Cardiac fibroblast (primary cell): ENCODE results near the gene ALCAM.

Experiments used
- DNase-seq, 2 donors: peaks; one replicate each; pipeline versions ENCODE4 v3.0.0 to v3.0.0-alpha.2; 2010; ENCODE audit warnings: low read depth in 2 of 2
- H3K4me3 ChIP-seq, 2 donors: replicated peaks in 1 of 2; 1 replicate in 1 of 2; 2 replicates in 1 of 2; pipeline ENCODE4 v1.5.1; 2011; ENCODE audit warnings: low read depth in 2 of 2, low read length in 2 of 2, mild to moderate bottlenecking in 2 of 2, moderate library complexity in 1 of 2
- TF ChIP-seq, protein P1 (sequence below): IDR thresholded peaks from one replicate; pipeline ENCODE4 v1.5.1; 2011; ENCODE audit warnings: low read depth, mild to moderate bottlenecking, low read length, inconsistent platforms

The ALCAM gene

DNA sequence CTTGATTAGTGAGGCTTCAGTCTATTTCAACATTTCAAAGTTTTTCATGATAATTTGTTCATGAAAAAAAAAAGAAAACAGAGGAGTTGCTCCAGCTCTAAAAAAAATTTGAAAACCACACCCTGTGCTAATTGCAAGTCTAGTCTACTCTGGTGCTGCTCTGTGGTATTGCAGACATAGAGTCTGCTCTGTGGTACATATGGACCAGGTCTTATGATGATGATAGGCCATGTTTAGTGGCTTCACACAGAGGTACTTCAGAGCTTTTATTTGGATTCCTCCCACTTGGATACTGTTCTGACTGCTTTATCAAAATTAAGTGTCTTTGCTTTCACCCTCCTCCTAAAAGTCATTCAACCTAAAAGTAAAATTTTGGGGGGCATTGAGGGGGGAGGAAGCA lies 160.8 kb downstream of the ALCAM start:
- H3K4me3 ChIP-seq = no peak overlapping the region
- TF ChIP-seq, protein P1, sequence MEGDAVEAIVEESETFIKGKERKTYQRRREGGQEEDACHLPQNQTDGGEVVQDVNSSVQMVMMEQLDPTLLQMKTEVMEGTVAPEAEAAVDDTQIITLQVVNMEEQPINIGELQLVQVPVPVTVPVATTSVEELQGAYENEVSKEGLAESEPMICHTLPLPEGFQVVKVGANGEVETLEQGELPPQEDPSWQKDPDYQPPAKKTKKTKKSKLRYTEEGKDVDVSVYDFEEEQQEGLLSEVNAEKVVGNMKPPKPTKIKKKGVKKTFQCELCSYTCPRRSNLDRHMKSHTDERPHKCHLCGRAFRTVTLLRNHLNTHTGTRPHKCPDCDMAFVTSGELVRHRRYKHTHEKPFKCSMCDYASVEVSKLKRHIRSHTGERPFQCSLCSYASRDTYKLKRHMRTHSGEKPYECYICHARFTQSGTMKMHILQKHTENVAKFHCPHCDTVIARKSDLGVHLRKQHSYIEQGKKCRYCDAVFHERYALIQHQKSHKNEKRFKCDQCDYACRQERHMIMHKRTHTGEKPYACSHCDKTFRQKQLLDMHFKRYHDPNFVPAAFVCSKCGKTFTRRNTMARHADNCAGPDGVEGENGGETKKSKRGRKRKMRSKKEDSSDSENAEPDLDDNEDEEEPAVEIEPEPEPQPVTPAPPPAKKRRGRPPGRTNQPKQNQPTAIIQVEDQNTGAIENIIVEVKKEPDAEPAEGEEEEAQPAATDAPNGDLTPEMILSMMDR = no peak
- DNase-seq = no peak

DNA sequence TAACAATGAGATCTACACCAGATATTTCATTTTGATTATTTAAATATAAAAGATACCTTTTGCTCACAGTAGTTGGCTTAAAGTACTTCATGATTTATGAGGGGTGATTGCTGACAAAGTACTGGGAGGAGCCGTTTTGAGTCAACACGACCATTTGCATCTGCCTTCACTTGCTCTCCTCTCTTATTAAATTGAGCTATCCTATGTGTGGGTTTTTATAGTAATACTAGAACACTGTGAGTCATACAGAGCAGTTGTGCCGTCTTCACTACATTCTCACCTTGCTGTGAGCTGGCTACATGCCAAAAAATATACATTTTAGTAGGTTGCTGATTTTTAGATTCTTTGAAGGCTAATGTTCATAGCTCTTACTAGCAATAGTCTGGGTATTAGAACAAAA lies 161.2 kb downstream of the ALCAM start:
- peak in 1 of 2 donors; percentile 39 for DNase-seq
- H3K4me3 ChIP-seq = no peak overlapping the region
- TF ChIP-seq, protein P1 = no peak

DNA sequence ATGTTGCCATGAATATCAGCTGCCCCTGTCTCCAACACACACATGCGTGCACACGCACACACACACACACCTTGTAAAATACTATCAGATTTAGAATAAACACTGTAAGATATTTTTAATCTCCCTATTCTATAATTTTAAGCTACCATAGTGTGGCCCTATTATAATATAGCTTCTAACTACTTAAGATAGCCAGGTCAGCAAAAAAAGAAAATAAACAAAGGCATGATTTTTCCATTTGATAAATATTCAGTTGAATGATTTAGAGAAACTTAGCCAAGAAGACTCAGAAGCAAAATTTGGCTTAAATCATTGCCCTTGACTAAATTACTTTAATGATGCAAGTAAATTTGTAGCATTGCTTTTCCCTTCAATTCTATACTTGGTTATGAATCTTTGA lies 162.2 kb downstream of the ALCAM start:
- H3K4me3 ChIP-seq = no peak overlapping the region
- no peak for DNase-seq
- TF ChIP-seq, protein P1 = no peak

DNA sequence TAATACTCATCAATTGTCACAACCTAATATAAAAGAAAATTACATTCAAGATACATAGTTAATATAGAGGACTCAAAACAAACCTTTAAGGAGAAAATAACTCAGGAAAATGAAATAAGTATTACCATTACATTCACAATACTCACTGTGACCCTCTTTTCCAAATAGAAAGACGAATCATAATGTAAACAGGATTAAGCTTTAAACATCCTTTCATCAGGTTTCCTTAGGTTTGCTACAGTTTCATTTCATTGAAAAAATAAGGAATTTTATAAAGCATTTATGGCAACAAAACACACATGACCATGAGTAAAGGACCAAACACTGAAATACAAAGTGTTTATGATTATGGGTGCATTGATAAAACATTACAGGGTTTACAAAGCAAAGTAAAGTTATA lies 162.7 kb downstream of the ALCAM start:
- TF ChIP-seq, protein P1 = no peak
- no peak for DNase-seq
- H3K4me3 ChIP-seq = no peak overlapping the region

DNA sequence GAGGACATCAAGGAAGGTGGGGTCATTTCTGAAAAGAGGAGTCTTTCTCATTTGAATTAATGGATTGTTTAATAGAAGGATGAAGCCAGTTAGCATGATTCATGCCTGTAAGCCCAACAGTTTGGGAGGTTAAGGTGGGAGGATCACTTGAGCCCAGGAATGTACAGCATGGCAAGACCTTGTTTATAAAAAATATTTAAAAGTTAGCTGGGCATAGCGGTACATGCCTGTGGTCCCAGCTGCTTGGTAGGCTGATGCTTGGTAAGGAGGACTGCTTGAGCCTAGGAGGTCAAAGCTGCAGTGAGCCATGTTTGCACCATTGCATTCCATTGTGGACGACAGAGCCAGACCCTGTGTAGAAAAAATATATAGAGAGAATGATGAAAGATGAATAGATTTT lies 165.5 kb downstream of the ALCAM start:
- no peak overlapping the region for H3K4me3 ChIP-seq
- TF ChIP-seq, protein P1 = no peak
- no peak for DNase-seq

DNA sequence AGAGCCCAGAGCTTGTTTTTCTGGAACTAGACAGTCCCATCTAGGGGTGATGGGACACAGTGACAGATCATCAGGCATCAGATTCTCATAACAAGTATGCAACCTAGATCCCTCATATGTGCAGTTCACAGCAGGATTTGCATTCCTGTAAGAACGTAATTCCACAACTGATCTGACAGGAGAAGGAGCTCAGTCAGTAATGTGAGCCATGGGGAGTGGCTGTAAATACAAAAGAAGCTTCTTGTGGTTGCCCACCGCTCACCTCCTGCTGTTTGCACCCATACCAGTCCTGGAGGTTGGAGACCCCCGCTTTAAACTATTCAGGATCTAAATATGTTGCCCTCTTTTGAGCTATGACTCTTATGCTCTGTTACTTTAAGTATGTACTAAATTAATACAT lies 167.3 kb downstream of the ALCAM start:
- TF ChIP-seq, protein P1 = no peak
- no peak for DNase-seq
- no peak overlapping the region for H3K4me3 ChIP-seq

DNA sequence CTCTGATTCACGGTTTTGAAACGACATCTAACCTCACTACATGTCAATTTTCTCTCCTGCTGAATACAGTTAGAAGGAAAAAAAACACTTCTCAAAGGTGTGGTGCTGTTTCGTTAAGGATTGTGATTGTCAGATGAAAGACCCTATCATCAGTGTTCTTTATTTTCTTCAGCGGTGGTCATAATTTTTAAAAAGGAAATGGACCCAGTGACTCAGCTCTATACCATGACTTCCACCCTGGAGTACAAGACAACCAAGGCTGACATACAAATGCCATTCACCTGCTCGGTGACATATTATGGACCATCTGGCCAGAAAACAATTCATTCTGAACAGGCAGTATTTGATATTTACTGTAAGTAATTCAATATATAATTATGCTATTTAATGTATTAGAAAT lies 167.8 kb downstream of the ALCAM start:
- TF ChIP-seq, protein P1 = no peak
- DNase-seq = no peak
- no peak overlapping the region for H3K4me3 ChIP-seq
